Measurements from ENCODE around the gene SHLD1.
"Not testable (repeated sequence)": the region's sequence is repeated elsewhere in the genome, so short reads cannot be mapped to it uniquely, and the experiment has no call there.

SHLD1 gene

DNA sequence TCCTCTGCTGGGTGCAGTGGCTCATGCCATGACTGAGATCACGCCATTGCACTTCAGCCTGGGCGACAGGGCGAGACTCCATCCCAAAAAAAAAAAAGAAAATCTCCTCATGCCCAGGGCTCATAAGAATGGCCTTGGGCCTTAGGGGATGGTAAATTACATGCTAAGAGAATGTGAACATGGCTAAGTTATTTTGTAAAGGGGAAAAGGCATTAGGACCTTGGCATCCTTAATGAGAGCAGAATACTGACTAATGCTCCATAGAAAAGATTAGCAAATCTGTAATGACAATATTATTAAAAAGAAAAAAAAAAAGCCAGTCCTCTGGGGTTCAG is 12.6 kb upstream of the SHLD1 start:
- H3K4me3 ChIP-seq (replicated peaks in 1 of 2; ENCODE audit: low read depth in 2 of 2, low read length in 2 of 2), result no peak overlapping the region
- no peak for TF ChIP-seq CTCF (IDR thresholded peaks at IDR 0.05; ENCODE audit: low read depth, low read length)
- no peak for DNase-seq (ENCODE audit: low read depth in 2 of 2)

GRCh38 chr20:5737966-5738365 is 12.2 kb upstream of the SHLD1 start:
- no peak for DNase-seq (ENCODE audit: low read depth in 2 of 2)
- H3K4me3 ChIP-seq (replicated peaks in 1 of 2; ENCODE audit: low read depth in 2 of 2, low read length in 2 of 2), result no peak overlapping the region
- TF ChIP-seq CTCF (IDR thresholded peaks at IDR 0.05; ENCODE audit: low read depth, low read length), result no peak

DNA sequence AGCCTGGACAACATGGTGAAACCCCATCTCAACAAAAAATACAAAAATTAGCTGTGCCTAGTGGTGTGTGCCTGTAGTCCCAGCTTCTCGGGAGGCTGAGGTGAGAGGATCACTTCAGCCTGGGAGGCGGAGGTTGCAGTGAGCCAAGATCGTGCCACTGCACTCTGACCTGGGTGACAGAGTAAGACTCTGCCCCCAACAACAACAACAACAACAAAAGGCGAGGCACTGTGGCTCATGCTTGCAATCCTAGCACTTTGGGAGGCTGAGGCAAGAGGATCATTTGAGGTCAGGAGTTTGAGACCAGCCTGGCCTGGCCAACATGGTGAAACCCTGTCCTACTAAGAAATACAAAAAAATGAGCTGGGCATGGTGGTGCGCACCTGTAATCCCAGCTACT is 9.6 kb upstream of the SHLD1 start:
- not testable (repeated sequence) for DNase-seq (ENCODE audit: low read depth in 2 of 2); H3K4me3 ChIP-seq (replicated peaks in 1 of 2; ENCODE audit: low read depth in 2 of 2, low read length in 2 of 2)

- no peak for DNase-seq (ENCODE audit: low read depth in 2 of 2)
- no peak for TF ChIP-seq CTCF (IDR thresholded peaks at IDR 0.05; ENCODE audit: low read depth, low read length)
- no peak overlapping the region for H3K4me3 ChIP-seq (replicated peaks in 1 of 2; ENCODE audit: low read depth in 2 of 2, low read length in 2 of 2)
These were observed 9.1 kb upstream of the SHLD1 start for GRCh38 chr20:5741089-5741488.

- TF ChIP-seq CTCF (IDR thresholded peaks at IDR 0.05; ENCODE audit: low read depth, low read length), result no peak
- H3K4me3 ChIP-seq (replicated peaks in 1 of 2; ENCODE audit: low read depth in 2 of 2, low read length in 2 of 2), result no peak overlapping the region
- no peak for DNase-seq (ENCODE audit: low read depth in 2 of 2)
These were observed 8.2 kb upstream of the SHLD1 start for GRCh38 chr20:5742041-5742440.

- no peak for TF ChIP-seq CTCF (IDR thresholded peaks at IDR 0.05; ENCODE audit: low read depth, low read length)
- DNase-seq (ENCODE audit: low read depth in 2 of 2), result no peak
- H3K4me3 ChIP-seq (replicated peaks in 1 of 2; ENCODE audit: low read depth in 2 of 2, low read length in 2 of 2), result no peak overlapping the region
These were observed 4.7 kb upstream of the SHLD1 start for GRCh38 chr20:5745416-5746030.

- DNase-seq (ENCODE audit: low read depth in 2 of 2), result no peak
- TF ChIP-seq CTCF (IDR thresholded peaks at IDR 0.05; ENCODE audit: low read depth, low read length), result no peak
These were observed 4.1 kb upstream of the SHLD1 start for GRCh38 chr20:5746064-5746463.

More at GRCh38 chr20:5746064-5746463, 4.1 kb upstream of the SHLD1 start:
- no peak overlapping the region for H3K4me3 ChIP-seq (replicated peaks in 1 of 2; ENCODE audit: low read depth in 2 of 2, low read length in 2 of 2)

All from cardiac fibroblast (primary cell).